HG02884 (cell line): Measurements from ENCODE around the gene CDHR4.
"Not testable (repeated sequence)": the region's sequence is repeated elsewhere in the genome, so short reads cannot be mapped to it uniquely, and the experiment has no call there.

Experiments used
- ATAC-seq: cut with Tn5 transposase; IDR thresholded peaks from one replicate; pipeline ENCODE4 v1.9.1; 2021; ENCODE audit warnings: mild to moderate bottlenecking, moderate library complexity; ENCODE audit not compliant: unreplicated experiment

CDHR4 gene, protein sequence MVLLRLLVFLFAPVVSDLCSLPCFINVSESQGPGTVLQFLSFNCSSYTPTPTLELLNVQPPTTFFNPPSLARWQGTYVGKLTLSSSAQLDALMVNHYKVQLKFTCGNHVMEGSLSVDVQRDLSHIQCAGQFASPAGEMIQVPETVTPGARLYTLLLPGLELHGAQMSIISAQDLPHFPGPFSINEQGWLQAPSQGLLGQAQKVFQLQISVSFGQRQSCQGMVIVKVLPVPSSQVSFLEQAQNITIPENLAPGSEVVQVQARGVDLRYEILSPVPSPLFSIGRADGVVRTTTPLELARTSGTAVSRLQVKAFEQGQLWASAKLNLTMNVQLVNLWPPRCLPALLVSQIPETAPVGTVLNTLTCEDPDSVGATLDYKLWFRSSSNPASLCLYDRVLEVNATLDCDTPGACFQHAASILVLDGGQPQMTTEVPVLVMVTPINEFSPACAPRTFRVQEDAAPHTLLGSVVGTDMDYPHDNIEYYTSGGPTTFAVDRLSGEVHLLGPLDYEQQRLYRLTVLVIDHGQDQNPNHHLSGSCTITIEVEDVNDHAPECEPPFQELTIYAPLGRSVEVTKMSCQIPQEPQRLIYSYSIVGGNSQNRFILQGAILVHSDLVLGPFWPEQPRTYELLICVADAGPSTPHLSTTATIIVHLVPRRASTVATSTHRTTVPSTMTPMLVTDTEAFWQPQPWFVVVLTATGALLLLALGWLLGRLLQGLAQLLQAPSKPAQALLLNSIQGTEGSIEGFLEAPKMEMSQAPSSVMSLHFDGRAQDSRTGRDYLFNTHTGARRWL

DNA sequence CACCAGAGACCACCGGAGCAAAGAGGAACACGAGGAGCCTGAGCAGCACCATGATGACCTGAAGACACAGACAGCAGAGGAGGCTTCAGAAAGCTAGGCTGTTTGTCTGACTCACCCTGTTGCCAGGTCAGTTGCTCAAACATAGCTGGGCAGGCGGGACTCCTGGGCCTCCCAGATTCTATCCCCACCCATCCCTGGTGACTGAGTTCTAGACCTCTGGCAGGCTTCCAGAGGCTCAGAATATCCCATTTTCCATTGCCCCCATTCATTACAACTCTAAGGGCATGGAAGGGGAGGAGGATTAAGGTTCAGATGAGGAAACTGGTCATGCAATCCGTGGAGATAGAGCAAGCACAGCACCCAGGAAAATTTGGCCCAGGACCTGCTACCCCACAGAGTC, at the start of gene CDHR4:
TSS of gene CDHR4 (minus strand) at position 113 of the 400 bp plus-strand sequence. CDS start at position 52, 61 bp downstream.
- ATAC-seq = no peak

DNA sequence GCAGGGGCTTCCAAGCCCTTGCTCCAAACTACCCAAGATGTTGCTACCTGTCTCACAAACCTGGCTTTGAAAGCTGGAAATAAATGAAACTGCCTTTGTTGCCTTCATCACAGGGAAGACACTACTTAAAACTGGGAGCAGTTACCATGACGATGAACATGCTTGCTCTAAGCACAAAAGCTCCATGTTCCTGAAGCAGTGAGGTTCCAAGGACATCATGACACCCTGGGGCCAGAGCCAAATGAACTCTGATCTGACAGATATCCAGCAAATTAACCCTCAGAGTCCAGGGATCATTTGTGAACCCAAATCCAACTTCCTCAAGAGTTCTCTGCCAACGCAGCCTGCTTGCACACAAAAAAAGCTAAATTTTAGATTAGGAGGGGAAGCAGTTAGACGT, 46.0 kb upstream of the CDHR4 start:
- ATAC-seq = no peak

DNA sequence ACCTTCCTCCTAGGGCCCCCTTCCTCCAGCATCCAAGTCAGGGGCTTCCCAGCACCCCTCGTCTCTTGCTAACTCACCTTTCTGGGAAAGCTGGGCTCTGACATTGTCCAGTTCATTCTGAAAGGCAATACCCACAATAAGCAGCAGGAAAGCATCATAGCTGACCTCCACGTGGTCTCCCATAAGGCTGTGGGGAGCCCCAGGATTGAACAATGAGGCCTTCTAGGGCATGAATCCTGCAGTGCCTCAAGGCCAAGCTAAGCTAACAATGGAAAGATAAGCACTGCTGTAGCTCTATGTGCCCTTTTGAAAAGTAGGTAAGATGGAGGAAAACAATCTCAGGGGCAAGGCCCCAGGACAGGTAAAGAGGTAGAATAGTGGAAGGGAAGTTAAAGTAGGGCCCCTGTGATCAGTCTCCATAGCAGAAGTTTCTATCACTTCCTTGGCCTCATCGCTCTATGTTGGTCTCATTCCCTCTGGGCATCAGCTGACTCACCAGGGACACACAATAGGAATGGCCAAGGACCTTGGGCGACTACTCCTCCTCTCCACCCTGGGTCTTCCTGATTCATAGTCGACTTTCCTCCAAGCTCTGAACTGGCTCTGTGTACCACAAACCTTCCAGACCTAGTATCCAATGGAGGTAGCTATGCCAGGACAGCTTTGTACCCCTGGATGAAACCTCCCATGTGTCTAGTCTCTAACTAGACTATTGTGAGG, 45.0 kb upstream of the CDHR4 start:
- no peak for ATAC-seq

DNA sequence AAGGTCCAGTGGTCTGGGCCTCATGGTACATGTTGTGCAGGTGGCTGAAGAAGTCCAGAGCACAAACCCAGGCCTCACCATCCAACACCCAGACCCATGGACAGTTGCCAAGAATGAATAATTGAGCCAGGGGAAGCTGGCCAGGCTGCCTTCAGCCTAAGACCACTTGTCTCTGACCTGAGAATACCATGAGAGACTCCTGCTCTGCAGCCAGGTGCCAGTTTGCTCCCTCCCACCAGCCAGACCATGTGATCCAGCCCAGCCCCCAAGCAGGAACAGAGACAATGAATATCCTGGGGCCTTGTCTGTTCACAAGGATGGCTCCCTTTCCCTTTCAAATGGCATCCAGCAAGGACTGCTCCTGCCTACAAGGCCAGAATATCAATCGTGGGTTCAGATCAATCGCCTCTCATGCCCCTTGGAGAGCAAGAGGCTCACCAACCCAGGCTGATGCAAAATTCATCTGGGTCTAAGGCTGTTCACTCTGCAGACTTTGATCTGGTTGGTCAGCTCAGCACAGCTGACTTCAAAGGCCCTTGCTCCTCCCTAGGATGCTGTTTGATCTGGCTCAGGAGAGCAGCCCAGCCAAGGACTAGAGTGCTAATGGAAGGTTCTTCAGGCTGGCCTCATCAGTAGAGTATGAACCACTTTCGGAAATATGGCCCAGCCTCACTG, 43.3 kb upstream of the CDHR4 start:
- ATAC-seq = no peak

DNA sequence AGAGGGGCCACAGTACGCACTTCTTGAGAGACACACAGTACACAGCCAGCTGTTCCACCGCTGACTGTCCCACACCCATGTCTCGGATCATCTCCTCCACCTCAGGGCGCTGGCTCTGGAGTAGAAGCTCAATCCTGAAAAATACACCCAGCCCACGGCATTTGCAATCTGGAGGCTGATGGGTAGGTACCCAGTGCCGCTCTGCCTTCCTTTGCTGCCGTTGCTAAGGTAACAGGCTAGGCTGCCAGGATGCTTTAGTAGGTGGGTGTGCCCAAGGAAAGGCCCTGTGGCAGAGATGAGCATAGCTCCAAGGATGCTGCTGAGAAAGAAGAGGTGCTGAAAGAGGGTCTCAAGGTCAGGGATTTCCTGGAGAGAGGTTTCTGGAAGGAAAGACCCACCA, 42.1 kb upstream of the CDHR4 start:
- no peak for ATAC-seq

DNA sequence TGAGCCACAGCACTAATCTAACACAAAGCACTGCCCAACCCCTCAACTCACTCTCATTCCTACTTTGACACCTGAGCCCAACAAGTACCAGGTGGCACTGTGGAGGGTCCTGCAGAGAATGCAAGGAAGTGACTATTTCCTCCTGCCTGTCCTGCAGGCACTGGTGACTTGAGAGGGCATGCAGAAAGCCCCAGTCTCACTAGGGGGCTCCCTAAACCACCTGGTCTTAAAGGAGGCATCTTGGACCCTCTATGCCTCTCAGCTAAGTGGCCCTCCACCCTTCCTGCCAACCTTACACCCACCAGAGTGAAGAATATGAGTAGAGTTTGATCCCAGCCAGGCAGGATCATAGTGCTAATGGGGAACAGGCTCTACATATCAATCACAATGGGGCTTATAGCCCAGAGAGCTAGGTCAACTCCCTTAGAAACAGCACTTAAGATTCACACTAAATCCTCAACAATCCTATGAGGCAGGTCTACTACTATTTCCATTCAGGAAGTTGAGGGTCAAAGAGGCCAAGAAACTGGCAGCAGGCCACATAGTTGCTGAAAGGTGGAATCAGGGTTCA, 41.5 kb upstream of the CDHR4 start:
- ATAC-seq = no peak

DNA sequence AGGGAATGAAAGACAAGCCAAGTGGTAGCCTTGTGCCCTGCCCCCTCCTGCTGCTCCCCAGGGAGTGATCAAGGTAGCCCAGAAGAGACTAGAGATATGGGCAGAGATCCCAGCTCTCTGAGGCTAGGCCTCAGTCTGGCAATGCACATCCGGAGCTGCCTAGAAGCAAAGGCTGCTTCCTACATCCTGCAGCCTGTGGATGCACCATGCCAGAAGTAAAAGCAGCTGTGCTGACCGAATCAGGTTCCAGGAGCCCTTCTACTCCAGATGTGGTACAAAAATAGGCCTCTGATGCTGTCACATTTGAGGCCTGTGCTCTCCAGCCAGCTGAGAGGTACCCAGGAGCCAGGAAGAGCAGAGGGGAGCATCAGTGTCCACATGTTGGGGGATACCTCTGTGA, 40.7 kb upstream of the CDHR4 start:
- no peak for ATAC-seq

DNA sequence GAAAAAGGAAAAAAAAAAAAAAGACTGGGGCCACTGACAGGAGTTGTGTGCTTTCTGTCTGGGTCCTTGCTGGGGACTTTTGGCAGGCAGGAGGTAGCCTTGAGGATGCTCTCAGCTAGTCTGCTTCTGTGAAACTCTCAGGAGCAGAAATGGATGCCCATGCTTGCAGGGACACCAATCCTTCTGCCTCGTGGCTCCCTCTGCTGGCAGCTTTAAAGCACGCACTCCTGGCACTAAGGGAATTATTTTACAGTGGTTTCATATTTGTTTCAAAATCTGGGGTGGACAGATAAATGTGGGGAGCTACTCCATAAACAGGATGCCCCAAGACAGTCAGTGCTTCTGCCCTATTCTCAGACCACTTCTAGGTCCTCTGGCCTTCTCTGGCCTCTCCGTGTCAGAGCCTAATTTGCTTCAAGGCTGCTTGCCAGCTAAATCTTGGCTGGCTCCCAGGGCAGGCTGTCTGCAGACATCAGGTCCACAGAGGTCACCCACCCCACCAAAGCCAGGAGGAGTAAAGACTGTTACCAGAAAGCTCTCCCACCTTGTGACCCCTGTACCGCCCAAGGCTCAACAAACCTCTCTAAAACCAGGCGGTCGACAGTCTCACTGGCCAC, 39.6 kb upstream of the CDHR4 start:
- no peak for ATAC-seq

DNA sequence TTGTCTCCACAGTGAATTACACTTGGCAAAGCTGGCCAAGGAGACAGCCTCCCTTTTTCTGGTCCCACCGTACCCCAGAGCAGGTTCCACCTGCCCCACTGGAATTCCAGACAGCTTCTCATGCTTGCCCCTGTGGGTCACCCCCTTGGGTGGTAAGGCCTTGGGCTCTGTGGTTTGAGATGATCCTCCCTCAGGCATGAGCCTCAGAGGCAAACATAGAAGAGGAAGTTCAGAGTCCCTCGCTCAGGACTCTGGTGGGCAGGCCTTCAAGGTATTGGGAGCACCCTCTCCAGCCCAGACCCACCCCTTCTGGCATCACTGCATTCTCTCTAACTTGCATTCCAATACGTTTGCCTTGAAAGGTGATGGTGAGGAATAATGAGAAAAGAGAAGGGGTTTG, 31.7 kb upstream of the CDHR4 start:
- ATAC-seq = no peak

DNA sequence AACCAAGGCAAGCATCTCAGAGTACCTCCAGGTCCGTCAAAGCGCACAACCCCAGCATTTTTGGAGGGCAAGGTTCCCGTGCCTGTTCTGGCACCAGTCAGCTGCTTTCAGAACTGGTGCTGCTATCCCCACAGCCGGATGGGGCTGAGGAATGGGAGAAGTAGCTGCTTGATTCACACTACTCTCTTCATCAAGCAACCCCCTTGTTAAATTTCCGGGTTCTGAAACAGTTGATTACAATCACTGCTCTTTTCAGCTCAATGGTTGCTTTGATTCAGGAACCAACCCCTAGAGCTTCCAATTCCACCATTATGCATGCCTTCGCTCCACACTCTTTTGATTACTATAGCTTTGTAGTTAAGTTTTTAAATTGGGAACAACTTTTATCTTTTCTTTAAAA, 26.3 kb upstream of the CDHR4 start:
- no peak for ATAC-seq

DNA sequence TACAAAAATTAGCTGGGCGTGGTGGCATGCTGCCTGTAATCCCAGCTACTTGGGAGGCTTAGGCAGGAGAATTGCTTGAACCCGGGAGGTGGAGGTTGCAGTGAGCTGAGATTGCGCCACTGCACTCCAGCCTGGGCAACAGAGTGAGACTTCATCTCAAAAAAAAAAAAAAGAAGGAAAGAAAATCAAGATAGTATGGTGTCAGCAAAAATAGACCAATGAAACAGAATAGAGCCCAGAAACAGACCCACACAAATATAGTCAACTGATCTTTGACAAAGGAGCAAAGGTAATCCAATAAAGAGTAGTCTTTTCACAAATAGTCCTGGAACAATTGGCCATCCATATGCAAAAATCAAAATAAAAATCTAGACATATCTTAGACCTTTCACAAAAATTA, 23.5 kb upstream of the CDHR4 start:
- not testable (repeated sequence) for ATAC-seq

DNA sequence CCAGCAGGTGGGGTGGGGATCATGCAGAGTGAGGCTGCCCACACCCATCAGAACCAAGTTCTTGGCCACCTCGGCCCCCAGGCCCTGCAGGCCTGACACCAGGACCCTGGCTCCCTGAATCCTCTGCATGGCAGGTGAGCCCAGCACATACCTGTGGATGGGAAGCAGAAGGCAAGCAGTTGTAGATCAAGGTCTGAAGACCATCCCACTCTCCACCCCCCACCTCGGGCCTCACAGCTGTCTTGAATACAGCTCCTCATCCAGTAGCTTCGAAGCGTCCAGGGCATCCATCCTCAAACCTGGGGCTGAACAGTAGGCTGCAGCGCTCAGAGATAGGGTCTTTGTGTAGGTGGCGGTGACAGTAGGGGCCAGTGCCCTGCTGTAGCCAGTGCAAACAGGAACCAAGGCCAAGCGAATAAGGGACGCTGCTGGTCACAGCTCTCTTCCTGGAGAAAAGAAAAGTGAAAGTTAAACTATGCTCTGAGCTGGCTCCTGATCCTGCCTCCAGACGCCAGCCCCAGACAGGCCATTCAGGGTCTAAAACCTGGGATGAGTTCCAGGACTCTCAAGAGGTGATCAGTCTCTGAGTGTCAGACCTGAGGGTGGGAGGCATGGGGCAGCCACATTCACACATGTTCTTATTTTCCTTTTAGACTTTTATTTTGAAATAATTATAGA, 14.0 kb upstream of the CDHR4 start, which contains the start of gene UBA7:
TSS of gene UBA7 (minus strand) at position 457 of the 678 bp plus-strand sequence. CDS start at position 291, 166 bp downstream.
- peak; percentile 57 for ATAC-seq

DNA sequence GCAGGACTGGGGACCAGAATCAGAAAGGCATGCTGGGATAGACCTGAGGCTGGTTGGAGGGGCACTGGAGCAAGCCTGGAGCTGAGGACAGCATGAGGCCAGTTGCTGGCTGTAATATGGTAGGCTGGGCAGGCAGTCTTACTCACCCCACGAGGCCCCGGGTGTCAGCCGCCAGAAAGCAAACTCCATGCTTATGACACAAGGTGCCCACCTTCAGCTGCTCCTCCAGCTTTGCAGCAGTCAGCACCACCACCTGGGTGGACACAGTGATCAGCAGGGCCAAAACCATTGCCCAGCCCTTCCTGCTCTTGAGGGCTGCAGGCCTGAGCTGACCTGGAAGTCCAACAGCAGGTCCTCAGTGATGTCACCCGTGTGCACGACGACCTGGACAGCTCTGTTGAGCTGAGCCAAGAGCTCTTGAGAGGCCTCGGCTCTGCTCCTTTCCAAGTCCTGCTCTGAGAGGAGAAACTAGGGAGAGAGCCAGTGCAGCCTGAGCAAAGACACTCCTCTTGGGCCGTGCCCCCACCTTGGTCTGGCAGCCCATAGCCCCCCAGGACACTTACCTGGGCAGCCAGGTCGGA, 13.3 kb upstream of the CDHR4 start:
- no peak for ATAC-seq

DNA sequence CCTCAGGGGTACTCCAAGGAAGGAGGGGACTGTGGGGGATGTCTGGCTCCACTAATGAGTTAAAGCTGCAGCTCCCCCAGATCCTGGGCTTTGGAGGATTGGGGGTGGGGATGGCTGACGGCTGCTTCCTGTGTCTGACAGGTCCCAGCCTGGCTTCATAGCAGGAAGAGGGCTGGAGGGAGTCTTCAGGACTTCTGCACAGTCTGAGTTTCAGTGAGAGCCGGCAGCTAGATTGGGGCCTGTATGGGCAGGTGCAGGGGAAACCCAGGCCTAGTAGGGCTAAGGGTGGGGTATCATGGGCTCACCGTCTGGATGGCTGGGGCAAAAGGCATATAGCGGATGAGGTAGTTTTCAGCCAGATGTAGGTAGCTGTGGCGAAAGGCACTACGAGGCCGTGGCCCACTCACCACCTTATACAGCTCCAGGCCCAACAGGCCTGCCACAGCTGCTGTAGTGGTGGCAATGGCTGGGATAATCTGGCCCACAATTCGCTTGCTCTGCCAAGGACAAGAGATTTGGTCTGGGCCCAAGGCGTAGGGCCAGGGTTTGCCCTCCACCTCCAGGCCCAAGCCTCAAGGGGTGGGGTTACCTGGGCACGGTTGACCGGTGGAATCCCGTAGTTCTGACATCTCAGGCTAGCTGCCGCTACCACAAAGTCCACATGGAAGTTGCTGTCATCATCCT, 7.9 kb upstream of the CDHR4 start:
- ATAC-seq = no peak

DNA sequence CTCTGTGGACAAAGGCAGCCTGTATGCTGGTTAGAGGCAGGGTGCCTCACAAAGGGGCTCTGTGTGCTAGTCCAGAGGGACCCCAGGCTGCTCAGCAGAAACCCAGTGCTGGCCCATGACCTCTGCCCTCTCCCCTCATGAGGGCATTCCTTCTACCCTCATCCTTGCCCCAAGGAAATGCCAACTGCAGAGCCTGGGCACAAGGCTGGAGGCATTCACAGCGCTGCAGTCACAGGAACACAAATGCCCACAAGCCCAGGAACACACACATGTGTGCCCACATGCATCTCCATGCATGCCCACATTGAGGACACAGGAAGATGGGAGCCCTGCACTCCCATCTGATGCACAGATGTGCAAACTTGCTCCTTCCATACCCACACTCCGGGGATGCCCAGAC, 7.2 kb upstream of the CDHR4 start:
- ATAC-seq = no peak

DNA sequence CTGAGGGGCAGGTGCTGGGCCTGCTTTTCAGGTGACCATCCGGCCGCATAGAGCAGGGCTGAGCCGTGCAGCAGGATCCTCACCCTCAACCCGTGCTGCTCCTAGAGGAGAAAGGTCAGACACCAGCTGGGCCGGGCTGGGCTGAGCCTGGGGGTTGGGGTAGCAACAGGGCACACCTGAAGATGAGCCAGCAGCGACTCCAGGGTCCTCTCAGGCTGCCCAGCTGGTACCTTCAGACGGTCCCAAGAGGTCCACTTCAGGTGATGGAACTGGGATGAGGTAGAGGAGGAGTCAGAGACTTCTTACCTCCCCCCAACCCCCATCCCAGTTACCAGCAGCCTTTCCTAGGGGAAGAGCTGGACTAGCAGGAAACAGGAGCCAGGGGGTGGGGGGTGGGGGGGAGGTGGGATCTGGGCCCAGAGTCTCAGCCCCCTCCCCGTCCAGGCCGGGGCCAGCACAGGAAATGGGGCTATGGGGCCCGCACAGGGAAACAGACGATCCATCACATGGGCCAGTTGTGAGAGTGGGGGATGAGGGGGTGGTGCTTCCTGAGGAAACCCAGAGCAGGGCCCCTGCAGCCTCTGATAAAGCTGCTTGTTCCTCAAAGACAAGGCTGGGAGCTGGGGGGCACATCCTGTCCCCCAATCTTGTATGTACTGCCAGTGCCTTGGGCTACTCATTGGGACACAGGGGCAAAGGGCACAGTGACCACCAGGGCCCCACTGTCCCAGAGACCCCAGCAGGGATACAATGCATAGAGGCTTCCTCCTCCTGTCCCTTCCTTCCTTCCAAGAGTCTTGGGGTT, 6.4 kb upstream of the CDHR4 start:
- no peak for ATAC-seq

DNA sequence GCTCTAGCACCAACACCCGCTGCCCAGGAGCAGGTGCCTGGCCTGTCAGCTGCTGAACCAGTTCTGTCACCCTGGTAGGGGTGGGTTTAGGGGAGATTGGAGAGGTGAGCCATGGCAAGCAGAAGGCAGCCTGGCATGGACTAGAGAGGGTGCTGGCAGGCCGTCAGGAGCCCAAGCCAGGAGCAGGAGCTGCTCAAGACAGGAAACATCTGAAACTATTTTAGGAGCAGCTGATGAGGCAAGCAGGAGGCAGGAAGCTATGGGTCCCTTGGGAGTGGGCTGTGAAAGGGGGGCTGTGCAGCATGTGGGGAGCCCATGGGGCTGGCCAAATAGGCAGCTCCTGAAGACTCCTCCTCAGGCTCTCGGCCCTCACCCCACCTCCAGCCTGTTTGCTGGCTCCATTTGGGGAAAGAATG, 5.7 kb upstream of the CDHR4 start:
- no peak for ATAC-seq
